HG02885 (cell line): ENCODE data around the gene MAML1.
"Not testable (repeated sequence)": the region's sequence is repeated elsewhere in the genome, so short reads cannot be mapped to it uniquely, and the experiment has no call there.

Source experiments
- ATAC-seq: cut with Tn5 transposase; IDR thresholded peaks from one replicate; pipeline ENCODE4 v1.9.1; 2021; ENCODE audit warnings: mild to moderate bottlenecking; ENCODE audit not compliant: unreplicated experiment, poor library complexity

MAML1 gene

GRCh38 chr5:179732412-179732917 lies at the start of gene MAML1:
Gene MAML1, plus strand, starts transcription at chr5:179732822. Its CDS starts 291 bp downstream, at chr5:179733113.
- ATAC-seq: peak; percentile 94

GRCh38 chr5:179689212-179689611 lies 43.4 kb upstream of the MAML1 start:
- ATAC-seq: not testable (repeated sequence)

- ATAC-seq: no peak
Measured at GRCh38 chr5:179694561-179694960, 38.1 kb upstream of the MAML1 start.

- ATAC-seq: no peak
Measured at GRCh38 chr5:179696603-179697002, 36.0 kb upstream of the MAML1 start.

GRCh38 chr5:179697108-179697507 lies 35.5 kb upstream of the MAML1 start:
- ATAC-seq: no peak

- ATAC-seq: not testable (repeated sequence)
Measured at GRCh38 chr5:179697543-179697942, 35.1 kb upstream of the MAML1 start.

GRCh38 chr5:179697993-179698934 lies 34.4 kb upstream of the MAML1 start:
- peak; percentile 90 for ATAC-seq

GRCh38 chr5:179698935-179699615 lies 33.5 kb upstream of the MAML1 start, which contains the start of gene CANX:
Gene CANX, plus strand, starts transcription at chr5:179698967. Its CDS starts 6,715 bp downstream, at chr5:179705682.
- ATAC-seq: no peak

- no peak for ATAC-seq
Measured at GRCh38 chr5:179699616-179700237, 32.9 kb upstream of the MAML1 start.

GRCh38 chr5:179700401-179700918 lies 32.2 kb upstream of the MAML1 start:
- no peak for ATAC-seq

GRCh38 chr5:179716286-179716685 lies 16.3 kb upstream of the MAML1 start:
- no peak for ATAC-seq

GRCh38 chr5:179720222-179720621 lies 12.4 kb upstream of the MAML1 start:
- no peak for ATAC-seq

GRCh38 chr5:179724163-179724562 lies 8.5 kb upstream of the MAML1 start:
- no peak for ATAC-seq

- no peak for ATAC-seq
Measured at GRCh38 chr5:179727106-179727505, 5.5 kb upstream of the MAML1 start.

GRCh38 chr5:179729303-179729702 lies 3.3 kb upstream of the MAML1 start:
- ATAC-seq: no peak

- ATAC-seq: no peak
Measured at GRCh38 chr5:179729727-179730126, 2.9 kb upstream of the MAML1 start.

- no peak for ATAC-seq
Measured at GRCh38 chr5:179730356-179730755, 2.3 kb upstream of the MAML1 start.

GRCh38 chr5:179730852-179731251 lies 1.8 kb upstream of the MAML1 start:
- ATAC-seq: no peak

GRCh38 chr5:179731791-179732411 lies 721 bp upstream of the MAML1 start:
- peak; percentile 16 for ATAC-seq
